ENCODE data around the gene IRF4.

Gene IRF4

GRCh38 chr6:381742-382461, 9.7 kb upstream of the IRF4 start:
- DNase-seq = no peak

GRCh38 chr6:382883-383810, 8.4 kb upstream of the IRF4 start:
- no peak for DNase-seq

GRCh38 chr6:383856-384255, 7.7 kb upstream of the IRF4 start:
- DNase-seq = no peak

GRCh38 chr6:384898-385297, 6.7 kb upstream of the IRF4 start:
- DNase-seq = no peak

- no peak for DNase-seq
Measured at GRCh38 chr6:385614-386013, 5.9 kb upstream of the IRF4 start.

- DNase-seq = no peak
Measured at GRCh38 chr6:386688-387266, 4.8 kb upstream of the IRF4 start.

GRCh38 chr6:387293-387741, 4.2 kb upstream of the IRF4 start:
- no peak for DNase-seq

- no peak for DNase-seq
Measured at GRCh38 chr6:388202-388903, 3.2 kb upstream of the IRF4 start.

- DNase-seq = no peak
Measured at GRCh38 chr6:389143-389542, 2.4 kb upstream of the IRF4 start.

- DNase-seq = no peak
Measured at GRCh38 chr6:389622-390021, 1.9 kb upstream of the IRF4 start.

GRCh38 chr6:390914-391558, 516 bp upstream of the IRF4 start:
- DNase-seq = peak; percentile 21

GRCh38 chr6:392441-393390, 1.2 kb downstream of the IRF4 start:
- DNase-seq = no peak

GRCh38 chr6:393391-394221, 2.1 kb downstream of the IRF4 start:
- no peak for DNase-seq

- DNase-seq = no peak
Measured at GRCh38 chr6:394641-395289, 3.2 kb downstream of the IRF4 start.

- DNase-seq = no peak
Measured at GRCh38 chr6:395432-396125, 4.0 kb downstream of the IRF4 start.

GRCh38 chr6:396126-396520, 4.6 kb downstream of the IRF4 start:
- no peak for DNase-seq

- DNase-seq = no peak
Measured at GRCh38 chr6:397056-397455, 5.5 kb downstream of the IRF4 start.

- no peak for DNase-seq
Measured at GRCh38 chr6:397604-398003, 6.1 kb downstream of the IRF4 start.

GRCh38 chr6:398065-398464, 6.5 kb downstream of the IRF4 start:
- DNase-seq = no peak
